Fibroblast of mammary gland (primary cell): Measurements from ENCODE around the gene YDJC.
A peak's percentile ranks its signal among the peaks of the same experiment; 100 is the strongest.
"Not testable (repeated sequence)": the region's sequence is repeated elsewhere in the genome, so short reads cannot be mapped to it uniquely, and the experiment has no call there.

Experiments
- DNase-seq: peaks from one replicate; pipeline ENCODE4 v3.0.0-alpha.2; 2010; ENCODE audit warnings: low read depth
- H3K4me3 ChIP-seq: 2 replicates; pipeline ENCODE4 v1.5.1; 2011; ENCODE audit warnings: low read depth, mild to moderate bottlenecking, low read length, moderate library complexity; ENCODE audit not compliant: control insufficient read depth
- TF ChIP-seq, protein P1 (sequence below): conservative IDR thresholded peaks from 2 replicates; pipeline ENCODE4 v1.5.1; 2011; ENCODE audit warnings: low read depth, low read length, inconsistent platforms; ENCODE audit not compliant: control insufficient read depth, insufficient read depth

The YDJC gene

GRCh38 chr22:21591695-21592094 is 38.1 kb downstream of the YDJC start:
- TF ChIP-seq, protein P1, sequence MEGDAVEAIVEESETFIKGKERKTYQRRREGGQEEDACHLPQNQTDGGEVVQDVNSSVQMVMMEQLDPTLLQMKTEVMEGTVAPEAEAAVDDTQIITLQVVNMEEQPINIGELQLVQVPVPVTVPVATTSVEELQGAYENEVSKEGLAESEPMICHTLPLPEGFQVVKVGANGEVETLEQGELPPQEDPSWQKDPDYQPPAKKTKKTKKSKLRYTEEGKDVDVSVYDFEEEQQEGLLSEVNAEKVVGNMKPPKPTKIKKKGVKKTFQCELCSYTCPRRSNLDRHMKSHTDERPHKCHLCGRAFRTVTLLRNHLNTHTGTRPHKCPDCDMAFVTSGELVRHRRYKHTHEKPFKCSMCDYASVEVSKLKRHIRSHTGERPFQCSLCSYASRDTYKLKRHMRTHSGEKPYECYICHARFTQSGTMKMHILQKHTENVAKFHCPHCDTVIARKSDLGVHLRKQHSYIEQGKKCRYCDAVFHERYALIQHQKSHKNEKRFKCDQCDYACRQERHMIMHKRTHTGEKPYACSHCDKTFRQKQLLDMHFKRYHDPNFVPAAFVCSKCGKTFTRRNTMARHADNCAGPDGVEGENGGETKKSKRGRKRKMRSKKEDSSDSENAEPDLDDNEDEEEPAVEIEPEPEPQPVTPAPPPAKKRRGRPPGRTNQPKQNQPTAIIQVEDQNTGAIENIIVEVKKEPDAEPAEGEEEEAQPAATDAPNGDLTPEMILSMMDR = no peak

DNA sequence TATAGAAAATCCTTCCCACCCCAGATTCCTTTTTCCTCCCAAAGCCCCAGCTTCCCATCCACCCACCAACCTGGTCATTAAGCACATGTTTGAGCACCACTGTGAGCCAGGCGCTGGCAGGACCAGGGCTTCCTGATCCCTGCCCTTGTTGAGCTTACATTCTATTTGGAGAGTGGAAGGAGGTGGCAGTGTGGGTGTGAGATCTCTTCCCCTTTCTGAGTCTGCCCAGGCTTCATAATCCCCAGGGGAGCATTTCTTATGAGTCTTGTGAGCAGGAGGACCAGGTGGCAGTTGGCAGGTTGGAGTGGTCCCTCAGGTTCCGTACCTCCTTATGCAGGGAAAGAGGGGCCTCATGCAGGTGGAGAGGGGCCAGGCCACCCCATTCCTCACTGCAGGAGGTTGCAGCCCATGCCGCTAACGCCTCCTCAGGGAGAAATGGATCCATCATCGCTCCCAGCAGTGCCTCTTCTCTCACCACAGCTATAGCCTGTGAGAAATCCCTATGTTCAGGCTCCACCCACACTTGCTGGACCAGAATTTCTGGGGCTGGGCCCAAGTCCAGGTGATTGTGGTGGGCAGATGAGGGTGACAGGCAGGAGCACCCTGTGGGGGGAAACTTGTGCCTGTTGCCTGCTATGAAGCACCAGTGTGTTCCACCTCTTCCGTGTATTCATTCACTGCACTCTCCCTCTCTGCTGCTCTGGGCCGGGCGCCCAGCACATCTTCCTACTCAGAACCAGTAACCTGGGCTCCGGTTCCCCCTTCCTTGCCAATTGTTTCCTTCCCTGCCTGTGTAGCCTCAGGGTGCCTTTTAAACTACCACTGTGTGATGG is 38.8 kb downstream of the YDJC start:
- H3K4me3 ChIP-seq = no peak overlapping the region
- TF ChIP-seq, protein P1 = no peak
- DNase-seq = no peak

More at GRCh38 chr22:21591695-21592094, 38.1 kb downstream of the YDJC start:
- DNase-seq = no peak
- no peak overlapping the region for H3K4me3 ChIP-seq

DNA sequence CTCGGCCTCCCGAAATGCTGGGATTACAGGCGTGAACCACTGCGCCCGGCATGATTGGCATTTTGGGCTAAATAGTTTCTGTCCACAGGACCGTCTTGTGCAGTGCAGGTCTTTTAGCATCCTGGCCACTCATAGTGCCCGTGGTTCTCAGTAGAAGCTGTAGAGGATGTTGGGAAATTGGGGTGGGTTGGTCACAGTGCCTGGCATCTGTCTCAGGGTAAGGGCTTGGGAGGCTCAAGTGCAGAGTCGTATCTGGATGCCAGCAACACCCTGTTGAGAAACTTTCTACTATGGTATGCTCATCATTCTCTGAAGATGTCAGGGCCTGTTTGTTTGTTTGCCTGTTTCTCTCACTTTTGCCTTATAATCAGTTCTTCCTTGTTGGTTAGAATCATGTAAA is 40.4 kb downstream of the YDJC start:
- no peak for DNase-seq
- TF ChIP-seq, protein P1 = no peak
- H3K4me3 ChIP-seq = no peak overlapping the region

GRCh38 chr22:21587803-21588611 is 41.8 kb downstream of the YDJC start:
- peak; percentile 38 for DNase-seq
- TF ChIP-seq, protein P1 = no peak
- H3K4me3 ChIP-seq = no peak overlapping the region

GRCh38 chr22:21585389-21585788 is 44.4 kb downstream of the YDJC start:
- TF ChIP-seq, protein P1 = no peak
- no peak for DNase-seq
- no peak overlapping the region for H3K4me3 ChIP-seq

- H3K4me3 ChIP-seq = no peak overlapping the region
- TF ChIP-seq, protein P1 = no peak
- DNase-seq = no peak
These were observed 46.8 kb downstream of the YDJC start for GRCh38 chr22:21582801-21583740.

DNA sequence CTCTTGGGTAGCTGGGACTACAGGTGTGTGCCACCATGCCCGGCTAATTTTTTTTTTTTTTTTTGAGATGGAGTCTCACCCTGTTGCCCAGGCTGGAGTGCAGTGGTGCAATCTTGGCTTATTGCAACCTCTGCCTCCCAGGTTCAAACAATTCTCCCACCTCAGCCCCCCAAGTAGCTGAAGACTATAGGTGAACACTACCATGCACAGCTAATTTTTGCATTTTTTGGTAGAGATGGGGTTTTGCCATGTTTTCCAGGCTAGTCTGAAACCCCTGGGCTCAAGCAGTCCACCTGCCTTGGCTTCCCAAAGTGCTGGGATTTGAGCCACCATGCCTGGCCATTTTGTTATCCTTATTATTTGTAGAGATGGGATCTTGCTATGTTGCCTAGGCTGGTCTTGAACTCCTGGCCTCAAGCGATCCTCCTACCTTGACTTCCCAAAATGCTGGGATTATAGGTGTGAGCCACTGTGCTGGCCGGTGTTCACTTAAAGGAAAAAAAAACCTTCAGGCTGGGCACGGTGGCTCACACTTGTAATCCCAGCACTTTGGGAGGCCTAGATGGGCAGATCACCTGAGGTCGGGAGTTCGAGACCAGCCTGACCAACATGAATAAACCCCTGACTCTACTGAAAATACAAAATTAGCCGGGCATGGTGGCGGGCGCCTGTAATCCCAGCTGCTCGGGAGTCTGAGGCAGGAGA is 48.7 kb downstream of the YDJC start:
- DNase-seq, H3K4me3 ChIP-seq: not testable (repeated sequence)

GRCh38 chr22:21580623-21581007 is 49.2 kb downstream of the YDJC start:
- not testable (repeated sequence) for DNase-seq, H3K4me3 ChIP-seq
